AG10803 (cell line): ENCODE results near the gene ACTL7B.

Experiments used
- DNase-seq: peaks from one replicate; pipeline ENCODE4 v3.0.0; 2010; ENCODE audit warnings: low read depth
- H3K4me3 ChIP-seq: 2 replicates; pipeline ENCODE4 v1.5.1; 2011; ENCODE audit warnings: mild to moderate bottlenecking, low read length, control low read depth
- TF ChIP-seq, protein P1 (sequence below): conservative IDR thresholded peaks from 2 replicates; pipeline ENCODE4 v1.5.1; 2011; ENCODE audit warnings: mild to moderate bottlenecking, low read length, control low read depth, inconsistent platforms

The ACTL7B gene

DNA sequence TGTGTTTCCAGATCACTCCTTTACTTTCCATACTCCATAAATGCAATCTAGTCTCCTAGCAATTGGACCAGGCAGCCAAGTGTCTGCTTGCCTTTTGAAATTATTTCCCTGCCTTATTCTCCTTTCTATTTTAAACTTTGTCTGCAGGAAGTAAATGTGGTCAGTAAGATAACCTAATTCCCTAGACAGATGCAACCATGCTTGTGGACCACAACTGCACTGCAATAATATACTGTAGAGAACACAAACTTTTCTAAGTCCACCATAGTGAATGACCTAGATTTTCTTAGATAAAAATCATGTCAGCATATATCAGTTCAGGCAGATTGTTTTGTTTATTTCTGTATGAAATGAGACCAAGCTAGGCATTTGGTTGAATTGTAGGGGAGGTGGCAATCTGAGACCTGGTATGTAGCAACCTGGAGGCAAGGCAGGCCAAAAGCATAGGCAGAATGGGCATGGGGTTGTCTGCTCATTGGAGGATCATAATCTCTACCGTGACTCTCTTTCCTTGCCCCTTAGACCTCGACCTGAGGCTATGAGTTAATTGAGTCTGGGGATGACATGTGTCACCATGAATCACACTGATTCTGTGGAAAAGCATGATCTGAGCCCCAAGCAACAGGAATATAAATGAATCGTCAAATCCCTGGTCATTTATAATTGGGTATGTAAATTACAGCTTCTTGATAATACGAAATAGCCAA lies 20.7 kb downstream of the ACTL7B start:
- no peak for DNase-seq
- TF ChIP-seq, protein P1, sequence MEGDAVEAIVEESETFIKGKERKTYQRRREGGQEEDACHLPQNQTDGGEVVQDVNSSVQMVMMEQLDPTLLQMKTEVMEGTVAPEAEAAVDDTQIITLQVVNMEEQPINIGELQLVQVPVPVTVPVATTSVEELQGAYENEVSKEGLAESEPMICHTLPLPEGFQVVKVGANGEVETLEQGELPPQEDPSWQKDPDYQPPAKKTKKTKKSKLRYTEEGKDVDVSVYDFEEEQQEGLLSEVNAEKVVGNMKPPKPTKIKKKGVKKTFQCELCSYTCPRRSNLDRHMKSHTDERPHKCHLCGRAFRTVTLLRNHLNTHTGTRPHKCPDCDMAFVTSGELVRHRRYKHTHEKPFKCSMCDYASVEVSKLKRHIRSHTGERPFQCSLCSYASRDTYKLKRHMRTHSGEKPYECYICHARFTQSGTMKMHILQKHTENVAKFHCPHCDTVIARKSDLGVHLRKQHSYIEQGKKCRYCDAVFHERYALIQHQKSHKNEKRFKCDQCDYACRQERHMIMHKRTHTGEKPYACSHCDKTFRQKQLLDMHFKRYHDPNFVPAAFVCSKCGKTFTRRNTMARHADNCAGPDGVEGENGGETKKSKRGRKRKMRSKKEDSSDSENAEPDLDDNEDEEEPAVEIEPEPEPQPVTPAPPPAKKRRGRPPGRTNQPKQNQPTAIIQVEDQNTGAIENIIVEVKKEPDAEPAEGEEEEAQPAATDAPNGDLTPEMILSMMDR = no peak
- no peak overlapping the region for H3K4me3 ChIP-seq

DNA sequence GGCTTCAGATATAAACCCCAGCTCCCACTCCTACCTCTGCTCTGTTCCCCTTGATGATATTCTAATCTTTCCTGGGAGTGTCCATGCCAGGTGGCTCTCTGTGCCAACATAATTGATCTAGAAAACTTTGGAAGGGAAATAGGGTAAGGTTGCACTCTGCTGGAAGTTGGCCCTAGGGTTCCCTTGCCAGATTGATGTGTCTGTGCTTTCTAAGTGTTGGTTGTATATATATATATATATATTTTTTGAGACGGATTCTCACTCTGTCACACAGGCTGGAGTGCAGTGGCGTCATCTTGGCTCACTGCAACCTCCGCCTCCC lies 23.6 kb downstream of the ACTL7B start:
- TF ChIP-seq, protein P1 = no peak
- no peak overlapping the region for H3K4me3 ChIP-seq
- no peak for DNase-seq

DNA sequence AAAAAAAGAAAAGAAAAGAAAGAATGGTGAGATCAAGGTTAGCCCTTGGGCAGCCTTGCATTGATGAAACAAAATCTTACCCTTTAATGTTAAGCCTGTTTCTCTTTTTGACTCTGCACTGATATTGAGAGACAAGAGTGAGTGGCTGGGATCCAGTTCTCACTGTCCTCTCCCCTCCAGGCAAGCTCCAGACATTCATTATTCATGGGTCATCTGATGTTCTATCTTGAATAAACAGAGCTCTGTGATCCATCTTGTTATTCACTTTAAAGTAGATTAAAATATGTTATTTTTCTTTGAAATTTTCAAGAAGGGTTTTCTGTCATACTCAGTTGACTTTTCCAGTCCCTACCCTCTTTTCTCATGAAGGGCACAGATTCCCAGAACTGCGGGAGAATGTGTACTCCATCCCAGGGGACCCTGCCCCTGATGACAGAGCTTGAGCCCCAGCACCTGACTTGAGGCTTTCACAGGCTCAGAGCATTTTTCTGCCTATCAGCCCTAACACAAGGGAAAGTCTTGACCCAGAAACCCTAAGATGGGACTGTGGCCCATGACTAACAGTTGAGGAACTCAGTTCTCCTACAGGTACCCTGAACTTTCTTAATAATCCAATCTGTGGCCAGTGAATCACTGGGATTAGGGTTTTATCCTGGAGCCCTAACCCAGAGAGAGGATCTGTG lies 24.1 kb downstream of the ACTL7B start:
- TF ChIP-seq, protein P1 = no peak
- no peak overlapping the region for H3K4me3 ChIP-seq
- no peak for DNase-seq

DNA sequence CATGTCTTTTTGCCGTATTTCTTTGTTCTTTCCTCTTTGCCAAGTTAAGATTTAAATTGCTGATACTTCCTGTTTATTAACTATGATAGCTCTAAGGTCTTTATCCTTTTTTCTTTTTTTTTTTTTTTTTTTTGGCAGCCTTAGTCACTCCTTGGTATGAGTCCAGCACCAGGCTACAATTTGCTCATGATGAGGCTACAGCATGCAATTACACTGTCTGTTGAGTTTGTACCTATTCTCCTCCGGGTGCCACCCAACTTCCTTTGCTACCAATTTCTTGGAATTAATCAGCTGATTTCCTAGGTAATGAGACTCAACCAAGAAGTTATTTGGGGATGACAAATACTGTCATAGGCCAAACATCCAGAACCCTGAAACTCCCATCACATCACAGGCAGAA lies 25.5 kb downstream of the ACTL7B start:
- TF ChIP-seq, protein P1 = no peak
- no peak for DNase-seq
- H3K4me3 ChIP-seq = no peak overlapping the region

DNA sequence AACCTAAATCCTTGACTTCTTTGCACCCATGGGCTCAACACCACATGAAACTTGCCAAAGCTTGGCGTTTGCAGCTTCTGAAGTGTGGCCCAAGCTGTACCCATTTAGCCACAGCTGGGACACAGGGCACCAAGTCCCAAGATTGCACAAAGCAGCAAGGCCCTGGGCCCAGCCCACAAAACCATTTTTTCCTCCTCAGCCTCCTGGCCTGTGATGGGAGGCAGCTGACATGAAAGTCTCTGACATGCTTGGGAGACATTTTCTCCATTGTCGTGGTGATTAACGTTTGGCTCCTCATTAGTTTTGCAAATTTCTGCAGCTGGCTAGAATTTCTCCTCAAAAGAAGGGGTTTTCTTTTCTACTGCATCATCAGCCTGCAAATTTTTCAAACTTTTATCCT lies 32.0 kb downstream of the ACTL7B start:
- TF ChIP-seq, protein P1 = no peak
- no peak for DNase-seq
- no peak overlapping the region for H3K4me3 ChIP-seq

DNA sequence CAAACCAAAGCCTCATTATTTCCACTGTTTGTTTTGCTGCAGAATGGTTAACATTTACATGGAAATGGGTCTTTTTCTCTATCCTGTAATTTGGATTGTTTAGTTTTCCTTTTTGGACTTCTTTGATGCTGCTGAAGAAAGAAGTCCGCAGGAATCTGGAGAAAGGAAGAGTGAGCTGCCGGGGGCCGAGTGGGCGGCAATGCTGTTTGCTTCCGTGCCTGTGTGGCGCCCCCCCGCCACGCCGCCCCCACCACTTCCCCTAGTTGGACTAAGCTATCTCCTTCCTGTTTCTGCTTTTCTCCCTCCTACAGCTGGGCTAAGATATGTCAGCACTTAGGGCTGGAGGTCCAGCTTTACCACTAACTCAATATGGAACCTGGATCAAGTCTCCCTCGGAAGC lies 39.7 kb downstream of the ACTL7B start:
- TF ChIP-seq, protein P1 = no peak
- H3K4me3 ChIP-seq = no peak overlapping the region
- DNase-seq = no peak

DNA sequence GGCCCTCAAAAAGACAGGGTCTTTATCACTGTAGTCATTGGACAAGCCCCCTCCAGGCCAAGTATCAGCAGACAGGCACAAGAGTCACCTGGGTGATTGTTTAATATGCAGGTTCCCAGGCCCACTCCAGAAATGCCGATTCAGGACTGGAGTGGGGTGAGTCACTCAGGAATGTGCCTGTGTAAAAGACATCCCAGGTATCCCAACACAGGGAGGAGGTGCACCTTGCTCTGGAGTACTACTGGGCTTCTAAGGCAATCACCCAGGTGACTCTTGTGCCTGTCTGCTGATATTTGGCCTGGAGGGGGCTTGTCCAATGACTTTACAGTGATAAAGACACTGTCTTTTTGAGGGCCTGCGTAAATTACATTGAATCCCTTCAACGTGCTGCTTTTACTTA lies 40.6 kb downstream of the ACTL7B start:
- no peak for DNase-seq
- TF ChIP-seq, protein P1 = no peak

More for the DNA sequence above, 40.6 kb downstream of the ACTL7B start:
- H3K4me3 ChIP-seq = no peak overlapping the region
